ENCODE measurements around the gene CPSF6. TPM values are rescaled to one million over a fixed set of nuclear protein-coding genes. Genes with fewer than 3 reads are reported as not detected.

The CPSF6 gene
- total and polyA plus RNA-seq, 8 donors = 54.8 to 161 (median 127) TPM

GRCh38 chr12:69318225-69318624, 78.9 kb downstream of the CPSF6 start:
- Histone ChIP-seq H3K36me3 (no peaks in the 10 kb centered on the region), H3K4me1 (no peaks in the 10 kb centered on the region), H3K27me3 (no peaks in the 10 kb centered on the region), H3K4me3 (no peak overlapping the region), H3K27ac (no peak overlapping the region), H3K9me3 (peaks cover 0 to 20% of the 10 kb centered on the region in 2 donors)
- intact Hi-C loops (cut with DNase I) = no loop called here
- DNase-seq = no peak
- no peak for ATAC-seq
- no peak for TF ChIP-seq CTCF (IDR thresholded peaks at IDR 0.05)

DNA sequence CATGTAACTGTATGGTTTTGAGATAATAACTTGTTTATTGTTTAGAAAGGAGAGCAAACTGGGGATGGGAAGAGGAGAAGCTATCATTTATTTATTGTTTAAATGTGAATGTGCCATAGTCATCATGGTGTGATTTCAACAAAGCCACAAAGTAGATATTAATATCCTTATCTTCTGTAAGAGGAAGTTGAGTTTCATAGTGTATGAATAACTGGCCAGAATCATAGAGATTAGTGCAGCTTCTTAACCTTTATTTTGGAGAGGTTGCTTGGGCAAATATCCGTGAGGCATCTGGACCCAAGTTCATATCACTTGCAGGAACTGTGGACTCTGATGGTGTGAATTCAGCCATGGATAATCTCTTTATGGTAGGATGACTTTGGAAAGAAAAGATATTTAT, 82.0 kb downstream of the CPSF6 start:
- Histone ChIP-seq H3K36me3 (no peaks in the 10 kb centered on the region), H3K27ac (no peak overlapping the region), H3K4me3 (no peak overlapping the region), H3K4me1 (no peaks in the 10 kb centered on the region), H3K27me3 (no peaks in the 10 kb centered on the region), H3K9me3 (peaks cover 0 to 9% of the 10 kb centered on the region in 2 donors)
- TF ChIP-seq CTCF (IDR thresholded peaks at IDR 0.05) = no peak
- no peak for DNase-seq
- intact Hi-C loops (cut with DNase I) = no loop called here
- no peak for ATAC-seq

Small RNA genes within 50 kb of the gene (microRNA-seq; reads per million reads assigned to microRNA genes)
- 0 reads per million in 2 donors for gene MIR1279

Other genes with a start within 250 kb of the CPSF6 start
- gene LYZ, start 108.8 kb downstream of the CPSF6 start, total RNA-seq = 100 to 1,000 TPM; 255 to 394 TPM
- gene LYZ, start 108.8 kb downstream of the CPSF6 start, polyA plus RNA-seq (ENCODE audit: insufficient read length in 6 of 6) = 10 to 100 TPM; 44.5 to 84.8 (median 54.2) TPM
- gene YEATS4, start 120.2 kb downstream of the CPSF6 start, total RNA-seq = 10 to 100 TPM; 10.1 to 13.5 TPM
- gene YEATS4, start 120.2 kb downstream of the CPSF6 start, polyA plus RNA-seq (ENCODE audit: insufficient read length in 6 of 6) = 10 to 100 TPM; 21.3 to 24.4 (median 22.0) TPM
- gene FRS2, start 230.8 kb downstream of the CPSF6 start, total RNA-seq = 10 to 100 TPM; 28.9 to 40.8 TPM
- gene FRS2, start 230.8 kb downstream of the CPSF6 start, polyA plus RNA-seq (ENCODE audit: insufficient read length in 6 of 6) = 10 to 100 TPM; 43.4 to 49.4 (median 44.3) TPM

All from left lung (tissue), 10 donors.